Measurements from ENCODE around the gene LY6G5C. TPM values are rescaled to one million over a fixed set of nuclear protein-coding genes. Genes with fewer than 3 reads are reported as not detected.

Gene LY6G5C
- total and polyA plus RNA-seq, 2 of the 13 experiments (the other 11 are each of a cell fraction or from before 2014, with no cell fraction given) = 0.33 to 0.55 TPM

- TF ChIP-seq ZBTB10 (CRISPR knock-in tag; IDR thresholded peaks at IDR 0.05; ENCODE audit: borderline replicate concordance) = no peak
- TF ChIP-seq POLR2G (IDR thresholded peaks at IDR 0.05; ENCODE audit: low read depth, low read length) = peak; percentile 93
- TF ChIP-seq ZNF614 (CRISPR knock-in tag; IDR thresholded peaks at IDR 0.05; ENCODE audit: borderline replicate concordance) = no peak
- no peak for TF ChIP-seq BHLHE40 (IDR thresholded peaks at IDR 0.05; ENCODE audit: low read length)
- TF ChIP-seq ZHX1 (CRISPR knock-in tag; IDR thresholded peaks at IDR 0.05; ENCODE audit: low read depth) = no peak
- TF ChIP-seq ATAD3A (CRISPR knock-in tag; IDR thresholded peaks at IDR 0.05) = no peak
- no peak for TF ChIP-seq GLMP (CRISPR knock-in tag; IDR thresholded peaks at IDR 0.05; ENCODE audit: borderline replicate concordance)
- no peak for TF ChIP-seq JUND (CRISPR knock-in tag; IDR thresholded peaks at IDR 0.05)
- no peak for TF ChIP-seq ZNF547 (CRISPR knock-in tag; IDR thresholded peaks at IDR 0.05)
- TF ChIP-seq ZNF510 (CRISPR knock-in tag; IDR thresholded peaks at IDR 0.05; ENCODE audit: low read depth) = no peak
- no peak; the same call in 1 of the 2 replicates for TF ChIP-seq CREB1 (IDR thresholded peaks at IDR 0.05)
- no peak for TF ChIP-seq CREB1 (CRISPR knock-in tag; IDR thresholded peaks at IDR 0.05)
- TF ChIP-seq XBP1 (CRISPR knock-in tag; IDR thresholded peaks at IDR 0.05) = no peak
- TF ChIP-seq MEIS2 (CRISPR knock-in tag; IDR thresholded peaks at IDR 0.05) = no peak
- TF ChIP-seq PHF8 (CRISPR knock-in tag; IDR thresholded peaks at IDR 0.05) = no peak; the same call in none of the 2 replicates
- no peak for TF ChIP-seq FOXK1 (CRISPR knock-in tag; IDR thresholded peaks at IDR 0.05; ENCODE audit: borderline replicate concordance, low read depth)
- TF ChIP-seq ZNF777 (CRISPR knock-in tag; IDR thresholded peaks at IDR 0.05) = no peak
- peak; percentile 25 for TF ChIP-seq CBX1 (IDR thresholded peaks at IDR 0.05; ENCODE audit: low read depth)
- 0 out of 2 replicates have a peak, but pooled peaks have one; percentile 7 for TF ChIP-seq RAD21 (CRISPR knock-in tag; IDR thresholded peaks at IDR 0.05)
- TF ChIP-seq NKX3-1 (CRISPR knock-in tag; IDR thresholded peaks at IDR 0.05) = peak; percentile 44; the same call in 1 of the 2 replicates
- no peak for TF ChIP-seq MTA3 (CRISPR knock-in tag; IDR thresholded peaks at IDR 0.05)
- no peak for TF ChIP-seq TEF (CRISPR knock-in tag; IDR thresholded peaks at IDR 0.05)
- TF ChIP-seq HNF4A (CRISPR knock-in tag; IDR thresholded peaks at IDR 0.05) = no peak; the same call in 1 of the 2 replicates
These were observed 27.7 kb downstream of the LY6G5C start (continued) for GRCh38 chr6:31652925-31653724.
